Esophagus squamous epithelium (tissue), 5 donors: ENCODE measurements around the gene DLGAP1. TPM values are rescaled to one million over a fixed set of nuclear protein-coding genes. Genes with fewer than 3 reads are reported as not detected.

Experiments used
- DNase-seq: peaks from one replicate; lab custom pipeline; 2025; lab: John Stamatoyannopoulos, UW
- H3K27ac ChIP-seq, 4 donors: fragments of 200-600 bp; sonication (generic); one replicate each; pipeline ENCODE4 v1.5.1; 2016 to 2019; ENCODE audit warnings: mild to moderate bottlenecking in 1 of 4
- H3K27me3 ChIP-seq, 4 donors: fragments of 200-600 bp; sonication (generic); 1 replicate in 3 of 4; 2 replicates in 1 of 4; pipeline versions ENCODE4 v1.5.1 to v1.6.0; 2017 to 2021; ENCODE audit warnings: antibody characterized with exemption in 1 of 4
- H3K36me3 ChIP-seq, 3 donors: fragments of 200-600 bp; sonication (generic); one replicate each; pipeline ENCODE4 v1.5.1; 2016 to 2019
- H3K4me1 ChIP-seq, 3 donors: fragments of 200-600 bp; sonication (generic); one replicate each; pipeline ENCODE4 v1.5.1; 2017 to 2019
- H3K4me3 ChIP-seq, 4 donors: fragments of 200-600 bp; sonication (generic); 1 replicate in 3 of 4; 2 replicates in 1 of 4; pipeline ENCODE4 v1.5.1; 2016 to 2019; ENCODE audit warnings: mild to moderate bottlenecking in 2 of 4, moderate library complexity in 1 of 4
- H3K9me3 ChIP-seq, 3 donors: fragments of 200-600 bp; sonication (generic); one replicate each; pipeline ENCODE4 v1.5.1; 2016 to 2019
- POLR2A ChIP-seq, 4 donors: fragments of 450-650 bp; IDR thresholded peaks; one replicate each; pipeline ENCODE4 v1.6.1; 2017; ENCODE audit warnings: antibody characterized with exemption in 4 of 4, mild to moderate bottlenecking in 4 of 4, moderate library complexity in 3 of 4
- WGBS, 2 donors: methylation state at CpG; one replicate each; pipeline ENCODE4 v1.1.5; 2018; 5-methylcytosine and 5-hydroxymethylcytosine counted together
- intact Hi-C: fragments of 100-400 bp; cut with DNase I; formaldehyde crosslinking; loops from one replicate; pipeline ENCODE4 v1.15.0; 2022
- total RNA-seq, 4 donors: library from RNA; depleted of rRNA; stranded (reverse); fragments of >200 nt; gene quantifications; one replicate each; pipeline ENCODE4 v1.1.0, GENCODE V29; 2016
- TF ChIP-seq, protein P1 (sequence below), 6 experiments: fragments of 450-650 bp in 4 of 6; fragments of 200-600 bp in 2 of 6; sonication (generic) in 2 of 6; IDR thresholded peaks; one replicate each; pipeline ENCODE4 v1.5.1; 2016 to 2019; ENCODE audit warnings: antibody characterized with exemption in 6 of 6, mild to moderate bottlenecking in 4 of 6, moderate library complexity in 4 of 6
- donor health status: DM: yes; HTN: yes; CAD: no.

DLGAP1 gene
- total RNA-seq, 4 donors from 2014 or later: 0.09 to 1.5 (median 0.52) TPM

DNA sequence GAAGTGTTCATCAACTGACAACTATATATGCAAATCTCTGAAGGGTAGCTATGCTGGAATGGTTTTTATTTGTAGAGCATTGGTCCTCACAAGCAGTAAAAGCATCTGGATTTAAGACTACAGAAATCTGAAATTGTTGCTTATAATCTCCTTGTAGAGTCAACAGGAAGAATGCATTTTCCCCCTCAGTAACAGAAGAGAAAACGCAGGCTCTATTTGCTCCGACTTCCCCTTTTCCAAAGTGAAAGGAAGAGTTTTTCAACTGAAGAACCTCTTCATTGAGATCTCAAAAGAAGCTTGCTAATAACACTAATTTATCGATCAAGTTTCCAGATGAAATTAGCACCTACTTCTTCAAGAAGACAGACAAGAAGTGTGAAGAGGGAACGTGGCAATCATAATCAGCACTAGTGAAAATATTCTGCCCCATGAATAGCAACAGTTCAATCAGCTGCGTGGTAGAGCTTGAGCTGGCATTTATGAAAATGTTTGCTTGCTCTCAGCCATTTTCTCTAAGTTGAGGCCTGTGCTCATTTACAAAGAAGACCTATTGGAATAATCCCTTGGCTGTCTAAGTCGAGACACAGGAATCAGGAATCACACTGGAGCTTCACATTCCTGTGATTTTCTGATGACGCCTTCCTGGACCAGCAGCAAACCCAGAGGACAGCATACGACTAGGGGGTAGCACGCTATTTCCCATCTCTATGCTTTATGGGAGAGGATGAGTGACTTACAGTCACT is 961.4 kb downstream of the DLGAP1 start:
- Histone ChIP-seq H3K4me1 (peaks cover 0 to under 1% (median under 1%) of the 10 kb centered on the region in 3 donors), H3K27ac (no peak overlapping the region), H3K27me3 (peaks cover 0 to 8% (median 0%) of the 10 kb centered on the region in 4 donors), H3K4me3 (no peak overlapping the region), H3K36me3 (no peaks in the 10 kb centered on the region), H3K9me3 (no peaks in the 10 kb centered on the region)
- TF ChIP-seq POLR2A (IDR thresholded peaks at IDR 0.05): no peak
- TF ChIP-seq, protein P1, sequence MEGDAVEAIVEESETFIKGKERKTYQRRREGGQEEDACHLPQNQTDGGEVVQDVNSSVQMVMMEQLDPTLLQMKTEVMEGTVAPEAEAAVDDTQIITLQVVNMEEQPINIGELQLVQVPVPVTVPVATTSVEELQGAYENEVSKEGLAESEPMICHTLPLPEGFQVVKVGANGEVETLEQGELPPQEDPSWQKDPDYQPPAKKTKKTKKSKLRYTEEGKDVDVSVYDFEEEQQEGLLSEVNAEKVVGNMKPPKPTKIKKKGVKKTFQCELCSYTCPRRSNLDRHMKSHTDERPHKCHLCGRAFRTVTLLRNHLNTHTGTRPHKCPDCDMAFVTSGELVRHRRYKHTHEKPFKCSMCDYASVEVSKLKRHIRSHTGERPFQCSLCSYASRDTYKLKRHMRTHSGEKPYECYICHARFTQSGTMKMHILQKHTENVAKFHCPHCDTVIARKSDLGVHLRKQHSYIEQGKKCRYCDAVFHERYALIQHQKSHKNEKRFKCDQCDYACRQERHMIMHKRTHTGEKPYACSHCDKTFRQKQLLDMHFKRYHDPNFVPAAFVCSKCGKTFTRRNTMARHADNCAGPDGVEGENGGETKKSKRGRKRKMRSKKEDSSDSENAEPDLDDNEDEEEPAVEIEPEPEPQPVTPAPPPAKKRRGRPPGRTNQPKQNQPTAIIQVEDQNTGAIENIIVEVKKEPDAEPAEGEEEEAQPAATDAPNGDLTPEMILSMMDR (IDR thresholded peaks at IDR 0.05): no peak
- WGBS, 2 donors: 81 to 85% methylated on average over 8 to 9 of the region's 9 CpGs
- DNase-seq: no peak
- intact Hi-C loops: no loop called here

DNA sequence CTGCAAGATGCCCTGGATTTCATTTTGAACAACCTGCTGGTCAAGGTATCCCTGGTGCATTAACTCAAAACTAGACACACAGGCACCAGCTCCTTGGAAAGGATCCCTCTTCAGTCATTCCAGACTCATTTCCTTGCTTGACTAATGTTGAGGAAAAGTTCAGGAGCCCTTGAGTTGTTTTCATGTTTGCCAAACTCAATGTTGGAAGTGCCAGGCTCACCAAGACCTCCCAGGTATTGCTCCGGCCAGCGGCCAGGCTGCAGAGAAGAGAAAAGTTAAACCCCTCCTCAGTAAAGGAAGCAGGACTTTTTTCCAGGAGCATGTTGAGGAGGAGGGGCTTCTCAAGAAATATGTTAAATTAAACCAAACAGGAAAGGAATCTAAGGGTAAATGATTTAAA is 962.4 kb downstream of the DLGAP1 start:
- Histone ChIP-seq H3K4me1 (no peaks in the 10 kb centered on the region), H3K36me3 (no peaks in the 10 kb centered on the region), H3K9me3 (no peaks in the 10 kb centered on the region), H3K27ac (no peak overlapping the region), H3K27me3 (no peaks in the 10 kb centered on the region), H3K4me3 (no peak overlapping the region)
- WGBS, 2 donors: 88 to 100% methylated on average over 2 of the region's 2 CpGs
- intact Hi-C loops: no loop called here
- no peak for TF ChIP-seq POLR2A (IDR thresholded peaks at IDR 0.05)
- TF ChIP-seq, protein P1 (IDR thresholded peaks at IDR 0.05): no peak
- no peak for DNase-seq

DNA sequence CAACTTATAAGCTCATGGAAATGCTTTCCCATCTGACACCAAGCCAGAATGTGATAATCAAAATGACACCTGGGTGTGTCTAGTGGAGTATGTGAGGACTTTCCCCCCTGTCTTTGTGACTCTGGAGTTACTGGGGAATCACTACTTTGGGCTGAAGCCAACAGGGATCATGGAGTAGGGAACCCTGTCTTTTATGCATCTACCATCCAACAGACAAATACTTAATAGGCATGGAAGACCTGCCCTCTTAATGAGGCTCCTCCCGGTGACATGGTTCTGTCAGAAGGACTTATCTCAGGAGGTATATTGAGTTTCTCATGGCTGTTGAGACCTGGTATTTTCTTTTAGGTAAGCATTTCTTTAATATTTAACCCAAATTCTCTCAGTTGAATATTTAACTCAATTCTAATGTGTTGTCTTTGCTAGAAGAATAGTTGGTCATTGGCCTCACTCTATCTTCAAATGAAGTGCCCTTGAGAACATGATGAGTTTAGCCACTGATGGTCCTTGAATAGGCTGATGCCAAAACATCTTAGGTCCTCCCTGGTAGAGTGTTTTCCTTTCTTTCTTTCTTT is 963.0 kb downstream of the DLGAP1 start:
- no peak for DNase-seq
- TF ChIP-seq POLR2A (IDR thresholded peaks at IDR 0.05): no peak
- TF ChIP-seq, protein P1 (IDR thresholded peaks at IDR 0.05): no peak
- Histone ChIP-seq H3K36me3 (no peaks in the 10 kb centered on the region), H3K27ac (no peak overlapping the region), H3K27me3 (no peaks in the 10 kb centered on the region), H3K4me1 (no peaks in the 10 kb centered on the region), H3K9me3 (no peaks in the 10 kb centered on the region), H3K4me3 (no peak overlapping the region)
- WGBS, 2 donors: 85 to 100% methylated on average over 1 of the region's 1 CpG
- intact Hi-C loops: no loop called here

DNA sequence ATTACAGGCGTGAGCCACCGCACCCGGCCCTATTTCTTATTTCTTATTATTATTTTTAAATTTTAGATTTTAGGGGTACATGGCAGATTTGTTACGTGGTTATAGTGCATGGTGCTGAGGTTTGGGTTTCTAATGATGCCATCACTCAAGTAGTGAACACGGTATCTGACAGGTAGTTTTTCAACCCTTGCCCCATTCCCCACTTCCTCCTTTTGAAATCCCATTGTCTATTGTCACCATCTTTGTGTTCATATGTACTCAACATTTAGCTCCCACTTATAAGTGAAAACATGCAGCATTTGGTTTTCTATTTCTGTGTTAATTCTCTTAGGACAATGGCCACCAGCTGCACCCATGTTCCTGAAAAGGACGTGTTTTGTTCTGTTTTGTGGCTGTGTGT is 965.6 kb downstream of the DLGAP1 start:
- H3K36me3 ChIP-seq: no peaks in the 10 kb centered on the region
- intact Hi-C loops: no loop called here
- no peak for TF ChIP-seq POLR2A (IDR thresholded peaks at IDR 0.05)
- 83 to 91% methylated on average over 6 of the region's 6 CpGs for WGBS, 2 donors
- no peaks in the 10 kb centered on the region for H3K27me3 ChIP-seq
- no peak overlapping the region for H3K4me3 ChIP-seq
- H3K4me1 ChIP-seq: no peaks in the 10 kb centered on the region
- no peak for DNase-seq
- H3K27ac ChIP-seq: no peak overlapping the region
- no peaks in the 10 kb centered on the region for H3K9me3 ChIP-seq

DNA sequence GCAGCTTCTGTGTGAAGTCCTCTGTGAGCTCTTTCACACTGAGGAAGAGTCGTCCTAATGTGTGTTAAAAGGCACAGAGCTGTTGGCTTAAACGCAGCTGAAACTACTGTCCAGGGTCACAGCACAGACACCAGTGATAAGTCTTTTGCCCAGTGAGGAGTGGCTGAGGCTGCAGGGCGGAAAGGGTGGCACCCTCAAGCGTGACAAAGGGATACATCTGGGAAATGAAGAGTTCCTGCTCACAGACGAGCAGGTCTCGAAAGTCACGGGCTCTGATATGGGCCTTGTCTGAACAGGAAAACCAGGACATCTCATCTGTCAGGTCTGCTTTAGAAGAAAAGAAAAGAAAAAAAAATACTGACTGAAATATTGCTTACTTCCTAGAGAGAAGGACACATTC is 968.6 kb downstream of the DLGAP1 start:
- TF ChIP-seq POLR2A (IDR thresholded peaks at IDR 0.05): no peak
- TF ChIP-seq, protein P1 (IDR thresholded peaks at IDR 0.05): no peak
- intact Hi-C loops: no loop called here
- Histone ChIP-seq H3K36me3 (no peaks in the 10 kb centered on the region), H3K27ac (no peak overlapping the region), H3K4me3 (no peak overlapping the region), H3K4me1 (no peaks in the 10 kb centered on the region), H3K27me3 (no peaks in the 10 kb centered on the region), H3K9me3 (no peaks in the 10 kb centered on the region)
- DNase-seq: no peak
- 42 to 61% methylated on average over 7 of the region's 7 CpGs for WGBS, 2 donors
